NOMO-1 (cell line): ENCODE measurements around the gene MCM10.
"Not testable (repeated sequence)": the region's sequence is repeated elsewhere in the genome, so short reads cannot be mapped to it uniquely, and the experiment has no call there.

Source experiments
- DNase-seq, 2 experiments: peaks; one replicate each; lab custom pipeline; 2025; ENCODE audit not compliant: unreplicated experiment in 2 of 2; lab: John Stamatoyannopoulos, UW

MCM10 gene

DNA sequence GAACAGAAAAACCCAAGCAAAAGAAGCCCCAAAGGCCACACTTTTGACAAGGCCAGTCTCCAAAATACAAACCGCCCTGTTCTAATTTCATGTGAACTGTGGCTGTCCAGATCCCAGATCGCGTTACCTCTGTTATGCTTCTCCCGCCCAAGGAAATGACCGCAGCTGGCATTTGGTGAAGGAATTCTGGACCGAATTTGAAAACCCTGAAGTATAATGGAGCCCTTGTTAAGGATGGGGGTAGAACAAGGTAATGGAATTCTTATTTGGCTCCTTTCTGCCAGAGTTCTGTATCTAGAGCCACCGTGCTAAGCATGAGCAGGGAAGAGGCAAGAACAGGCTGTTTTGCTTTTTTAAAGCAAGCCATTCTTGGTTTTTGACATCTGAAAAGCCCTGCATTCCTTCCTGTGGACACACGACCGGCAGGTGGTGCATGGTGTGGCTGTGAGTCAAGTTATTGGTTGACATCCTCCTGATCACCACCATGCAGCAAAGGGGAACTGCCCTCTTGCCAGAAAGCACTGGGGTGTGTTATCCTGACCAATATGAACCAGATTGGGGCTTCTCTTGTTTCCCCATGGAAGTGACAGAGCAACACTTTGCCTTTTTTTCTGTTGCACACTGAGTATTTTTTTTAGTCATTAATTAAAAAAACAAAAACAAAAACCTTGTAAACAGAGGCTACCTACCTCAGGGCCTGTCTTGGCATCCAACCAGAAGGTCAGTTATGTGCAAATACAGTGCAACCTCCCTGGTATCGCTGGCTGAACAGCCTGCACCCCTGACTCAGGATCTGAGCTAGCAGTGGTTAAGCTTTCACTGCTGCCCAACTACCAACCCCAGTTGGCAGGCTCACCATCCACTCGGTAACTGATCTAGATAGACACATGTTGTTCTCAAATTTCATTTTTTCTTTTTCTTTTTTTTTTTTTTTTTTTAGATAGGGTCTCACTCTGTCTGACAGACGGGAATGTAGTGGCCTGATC lies 58.6 kb downstream of the MCM10 start:
- DNase-seq: no peak

DNA sequence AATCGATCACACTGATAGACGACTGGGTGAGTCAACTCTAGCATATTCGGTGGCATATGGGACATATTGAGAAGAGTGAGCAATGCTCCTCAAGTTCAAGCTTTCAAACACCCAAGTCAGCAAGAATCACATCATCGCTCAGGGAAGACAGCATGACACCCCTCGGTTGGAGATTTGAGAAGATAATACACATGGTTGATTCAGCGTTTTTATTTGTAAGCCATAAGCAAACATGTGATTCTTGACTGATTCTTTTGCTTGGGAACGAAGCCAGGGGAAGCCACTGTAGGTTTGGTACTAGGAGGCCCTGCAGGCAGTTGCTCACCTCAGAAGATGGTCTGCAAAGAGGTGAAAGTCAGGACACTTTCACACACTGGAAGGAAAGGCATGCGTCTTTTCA lies 60.2 kb downstream of the MCM10 start:
- DNase-seq: no peak

DNA sequence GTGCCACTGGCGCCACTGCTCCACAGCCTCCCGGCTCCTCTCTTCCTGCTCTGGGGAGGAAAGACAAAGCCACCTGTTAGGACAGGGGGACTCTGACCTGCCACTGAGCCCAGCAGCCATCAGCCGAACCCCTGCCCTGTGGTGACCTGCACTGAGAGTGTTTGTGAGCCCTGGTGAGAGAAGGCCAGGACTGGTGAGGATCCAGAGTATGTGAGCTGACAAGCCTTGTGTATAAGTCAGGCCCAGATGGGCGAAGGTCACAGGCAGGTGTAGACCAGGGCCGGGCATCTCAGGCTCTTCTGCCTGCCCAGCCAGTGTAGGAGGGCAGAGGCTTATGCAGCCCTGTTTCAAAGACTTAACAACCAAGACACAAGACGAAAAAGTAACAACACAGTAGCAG lies 60.8 kb downstream of the MCM10 start:
- DNase-seq: no peak

DNA sequence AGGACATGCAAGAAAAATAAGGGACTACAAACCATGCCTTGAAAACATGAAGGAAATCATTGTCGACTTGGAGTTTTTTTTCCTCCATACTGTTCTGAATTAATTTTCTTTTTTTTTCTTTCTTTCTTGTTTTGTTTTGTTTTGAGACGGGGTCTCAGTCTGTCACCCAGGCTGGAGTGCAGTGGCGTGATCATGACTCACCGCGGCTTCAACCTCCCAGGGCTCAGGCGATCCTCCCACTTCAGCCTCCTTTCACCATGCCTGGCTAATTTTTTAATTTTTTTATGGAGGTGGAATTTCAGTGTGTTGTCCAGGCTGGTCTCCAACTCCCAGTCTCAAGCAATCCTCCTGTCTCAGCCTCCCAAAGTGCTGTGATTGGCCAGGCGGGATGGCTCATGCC lies 61.2 kb downstream of the MCM10 start:
- no peak for DNase-seq

DNA sequence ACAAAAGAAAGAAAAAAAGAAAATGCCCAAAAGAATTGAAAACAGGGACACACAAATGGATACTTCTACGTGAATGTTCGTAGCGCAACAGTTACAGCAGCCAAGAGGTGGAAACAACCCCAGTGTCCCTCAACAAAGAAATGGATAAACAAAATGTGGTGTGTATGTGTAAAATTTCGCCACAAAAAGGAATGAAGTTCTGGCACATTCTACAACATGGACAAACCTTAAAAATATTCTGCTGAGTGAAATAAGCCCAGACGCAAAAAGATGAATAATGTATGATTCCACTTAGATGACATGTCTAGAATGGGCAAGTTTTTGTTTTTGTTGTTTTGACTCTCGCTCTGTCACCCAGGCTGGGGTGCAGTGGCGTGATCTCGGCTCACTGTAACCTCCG lies 61.9 kb downstream of the MCM10 start:
- no peak for DNase-seq

DNA sequence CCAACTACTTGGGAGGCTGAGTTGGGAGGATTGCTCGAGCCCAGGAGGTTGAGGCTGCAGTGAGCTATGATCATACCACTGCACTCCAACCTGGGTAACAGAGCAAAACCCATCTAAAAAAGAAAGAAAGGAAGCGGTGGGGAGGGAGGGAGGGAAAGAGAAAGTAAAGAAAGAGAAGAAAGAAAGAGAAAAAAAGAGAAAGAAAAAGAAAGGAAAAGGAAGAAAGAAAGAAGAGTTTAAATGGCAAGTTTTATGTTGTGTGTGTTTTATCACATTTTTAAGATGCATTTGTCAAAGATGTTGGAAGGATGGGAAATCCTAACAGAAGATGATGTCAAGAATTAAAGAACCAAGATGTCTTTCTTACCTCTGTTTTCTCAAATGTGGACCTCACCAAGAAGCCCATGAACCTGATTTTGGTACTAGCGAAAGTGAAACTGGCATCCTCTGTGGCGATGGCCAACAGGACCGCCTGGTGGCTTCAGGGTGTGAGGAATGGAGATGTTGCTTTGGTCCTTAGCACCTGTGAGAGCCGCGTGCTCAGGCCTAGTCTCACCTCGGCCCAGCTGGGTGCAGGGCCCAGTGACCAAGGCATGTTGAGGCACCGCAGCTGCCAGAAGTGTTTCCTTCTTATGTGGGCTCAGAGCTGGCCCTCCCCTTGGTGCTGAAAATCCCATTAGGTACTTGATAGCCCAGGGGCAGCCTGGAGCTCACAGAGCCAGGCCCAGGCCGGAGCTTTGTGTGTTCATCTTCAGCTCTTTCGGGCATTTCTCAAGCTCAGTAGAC lies 63.0 kb downstream of the MCM10 start:
- DNase-seq: no peak

DNA sequence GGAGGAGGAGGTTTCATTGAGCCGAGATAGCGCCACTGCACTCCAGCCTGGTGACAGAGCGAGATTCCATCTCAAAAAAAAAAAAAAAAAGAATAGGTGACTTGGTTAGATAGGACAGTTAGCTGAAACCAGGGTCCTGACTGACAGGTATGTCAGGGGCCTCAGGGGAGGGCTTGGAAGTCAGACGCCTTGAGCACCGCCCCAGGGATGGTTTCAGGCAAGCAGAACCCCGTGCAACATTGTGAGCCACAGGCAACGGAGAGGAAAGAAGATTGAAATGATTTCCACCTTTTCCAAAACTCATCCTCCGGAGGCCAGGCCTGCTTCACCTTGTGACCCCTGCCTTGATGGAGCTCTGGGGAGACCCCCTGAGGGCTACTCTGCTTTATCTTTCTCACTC lies 64.2 kb downstream of the MCM10 start:
- no peak for DNase-seq

DNA sequence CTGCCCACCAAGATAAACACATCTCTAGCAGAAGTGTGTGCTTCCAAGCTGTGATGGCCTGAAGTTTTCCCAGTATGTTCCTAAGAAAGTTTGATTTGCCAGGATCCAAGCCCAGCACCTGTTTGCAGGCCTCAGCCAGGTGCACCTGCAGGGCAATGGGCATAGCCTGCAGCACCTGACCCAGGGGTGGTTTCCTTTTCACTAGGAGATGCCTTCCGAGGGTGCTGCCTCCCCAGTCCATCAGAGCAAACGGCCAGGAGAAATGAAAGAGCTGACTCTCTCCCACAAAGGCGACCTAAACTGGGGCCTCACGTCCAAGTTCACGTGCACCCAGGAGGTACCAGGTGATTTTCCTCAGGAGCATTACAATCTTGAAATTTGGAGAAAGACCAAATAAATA lies 65.7 kb downstream of the MCM10 start:
- DNase-seq: no peak

DNA sequence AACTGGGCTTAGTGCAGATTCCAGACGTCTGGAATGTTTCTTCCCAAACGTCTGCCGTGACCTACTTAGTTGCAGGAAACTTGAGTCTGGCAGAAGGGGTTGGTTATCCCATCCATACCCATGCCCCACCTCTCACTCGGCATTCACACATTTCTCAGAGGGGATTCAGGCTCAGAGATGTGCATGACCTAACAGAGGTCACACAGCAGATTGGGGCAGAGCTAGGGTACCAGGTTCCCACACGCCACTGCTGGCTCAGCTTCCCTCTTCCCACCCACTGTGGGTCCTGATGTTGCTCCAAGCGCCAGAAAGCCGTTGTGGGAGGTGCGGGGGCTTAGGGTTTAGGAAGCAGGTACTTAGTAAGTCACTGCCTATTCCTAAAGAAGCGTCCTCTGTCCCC lies 69.8 kb downstream of the MCM10 start:
- no peak for DNase-seq

DNA sequence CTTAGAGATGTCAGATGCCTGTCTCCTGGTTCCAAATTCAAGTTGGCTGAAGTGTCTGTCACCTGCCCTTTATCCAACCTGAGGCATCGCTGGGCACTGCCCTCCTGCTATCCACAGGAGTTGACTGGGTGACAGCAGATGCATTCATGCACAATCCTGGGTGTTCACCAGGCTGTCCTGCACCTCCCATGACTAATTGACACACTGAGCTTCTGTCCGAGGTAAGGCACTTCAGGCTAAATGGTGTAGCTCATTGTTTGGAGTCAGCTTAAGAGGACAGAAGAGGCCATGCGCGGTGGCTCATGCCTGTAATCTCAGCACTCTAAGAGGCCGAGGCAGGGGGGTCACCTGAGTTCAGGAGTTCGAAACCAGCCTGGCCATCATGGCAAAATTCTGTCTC lies 70.5 kb downstream of the MCM10 start:
- no peak for DNase-seq

DNA sequence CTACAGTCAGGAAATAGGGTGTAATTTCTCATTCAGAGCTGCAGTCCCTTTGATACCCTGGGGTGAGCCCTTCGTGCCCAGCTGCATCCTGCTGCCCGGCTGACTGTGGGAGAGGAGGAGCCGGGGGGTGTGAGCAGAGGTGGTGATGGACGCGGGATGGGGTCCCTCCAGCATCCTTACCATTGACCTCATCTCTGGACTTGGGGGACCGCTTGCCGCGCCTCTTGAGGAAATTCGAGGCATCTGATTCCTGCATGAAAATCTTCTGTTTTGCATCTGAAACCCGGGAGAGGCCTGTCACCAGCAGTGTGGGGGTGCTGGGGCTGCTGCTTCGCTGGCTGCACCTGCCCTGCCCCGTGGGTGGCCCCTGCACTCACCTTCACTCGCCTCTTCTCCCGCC lies 72.0 kb downstream of the MCM10 start:
- no peak for DNase-seq

DNA sequence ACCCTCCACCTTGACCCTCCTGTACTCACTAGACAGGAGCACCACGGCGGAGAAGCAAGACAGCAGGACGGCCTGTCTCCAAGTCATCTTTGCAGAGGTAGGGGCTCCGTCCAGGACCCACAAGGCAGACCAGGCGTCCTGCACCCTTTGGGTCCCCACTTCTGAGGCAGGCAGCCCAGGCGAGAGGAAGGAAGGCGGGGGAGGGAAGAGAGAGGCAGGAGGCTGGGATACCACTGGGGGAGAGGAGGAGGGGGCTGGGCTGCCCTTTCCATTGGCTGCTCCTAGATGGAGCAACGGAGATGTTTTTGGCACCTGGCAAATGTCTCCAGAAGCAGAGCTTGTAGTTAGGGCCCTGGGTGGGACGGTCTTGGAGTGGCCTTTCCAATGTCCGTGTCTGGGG lies 72.8 kb downstream of the MCM10 start, which contains the start of gene UCMA:
Gene UCMA (minus strand): TSS at position 203 of the 400 bp plus-strand sequence. CDS start 116 bp downstream, at position 87.
- no peak for DNase-seq

DNA sequence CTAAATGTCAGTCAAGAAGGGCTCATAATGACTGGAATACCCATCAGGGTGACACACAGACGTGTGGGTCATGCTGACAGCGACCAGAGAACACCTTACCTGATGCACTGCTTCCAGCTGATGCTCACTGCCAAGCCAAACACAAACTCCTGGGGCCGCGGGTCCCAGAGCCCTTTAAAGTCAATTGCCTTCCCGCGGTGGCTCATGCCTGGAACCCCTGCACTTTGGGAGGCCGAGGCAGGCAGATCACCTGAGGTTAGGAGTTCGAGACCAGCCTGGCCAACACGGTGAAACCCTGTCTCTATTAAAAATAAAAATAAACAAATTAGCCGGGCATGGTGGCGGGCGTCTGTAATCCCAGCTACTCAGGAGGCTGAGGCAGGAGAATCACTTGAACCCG lies 73.4 kb downstream of the MCM10 start:
- not testable (repeated sequence) for DNase-seq

DNA sequence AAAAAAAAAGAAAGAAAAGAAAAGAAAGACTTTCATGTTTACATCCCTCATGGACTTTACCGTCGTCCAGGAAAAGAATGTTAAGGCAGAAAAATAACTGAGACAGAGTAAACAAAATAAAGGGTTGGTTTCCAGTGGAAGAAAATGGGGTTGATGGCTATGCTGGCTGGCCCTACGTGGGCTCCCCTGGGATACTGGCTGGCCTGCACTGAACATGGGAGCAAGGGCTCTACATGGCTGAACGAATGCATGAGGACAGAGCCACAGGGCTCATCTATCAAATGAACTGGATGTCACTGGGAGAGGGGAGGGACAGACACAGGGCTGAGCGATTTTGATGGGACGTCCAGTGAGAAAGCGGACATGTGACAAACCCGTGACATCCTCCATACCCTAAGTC lies 75.3 kb downstream of the MCM10 start:
- no peak for DNase-seq

DNA sequence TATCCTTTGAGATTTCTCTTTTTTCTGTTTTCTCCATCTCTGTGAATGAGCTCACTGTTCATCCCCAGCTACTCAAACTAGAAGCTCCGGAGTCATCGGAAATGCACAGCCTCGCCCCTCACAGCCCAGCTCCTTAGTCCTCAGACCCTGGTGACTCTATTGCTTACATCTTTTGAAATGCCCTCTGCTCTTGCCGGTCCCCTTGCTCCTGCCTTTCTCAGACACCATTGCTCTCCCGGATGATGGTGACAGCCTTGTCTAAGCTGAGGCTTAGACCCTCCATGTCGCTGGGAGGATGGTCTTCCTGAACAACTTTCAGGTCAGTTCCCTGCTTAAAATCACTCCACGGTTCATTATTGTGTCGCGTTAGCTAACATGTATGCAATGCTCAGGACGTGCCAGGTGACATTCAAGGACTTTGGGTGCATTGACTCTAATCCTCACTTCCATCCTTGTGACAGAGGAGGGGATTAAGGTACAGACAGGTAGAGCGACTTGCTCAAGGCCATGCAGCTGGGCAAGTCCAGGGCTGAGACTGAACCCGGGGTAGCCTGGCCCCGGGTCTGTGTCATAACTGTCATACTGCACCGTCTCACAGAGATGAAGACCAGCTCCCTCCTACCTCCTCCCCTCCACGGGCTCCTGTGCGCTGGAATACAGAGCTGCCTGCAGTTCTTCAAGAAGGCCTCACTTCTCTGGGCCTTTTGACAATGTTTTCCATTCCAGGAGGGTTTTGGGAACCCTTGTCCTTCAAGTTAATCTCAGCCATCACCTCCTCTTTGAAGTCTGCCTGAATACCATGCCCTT lies 77.1 kb downstream of the MCM10 start:
- DNase-seq: no peak

DNA sequence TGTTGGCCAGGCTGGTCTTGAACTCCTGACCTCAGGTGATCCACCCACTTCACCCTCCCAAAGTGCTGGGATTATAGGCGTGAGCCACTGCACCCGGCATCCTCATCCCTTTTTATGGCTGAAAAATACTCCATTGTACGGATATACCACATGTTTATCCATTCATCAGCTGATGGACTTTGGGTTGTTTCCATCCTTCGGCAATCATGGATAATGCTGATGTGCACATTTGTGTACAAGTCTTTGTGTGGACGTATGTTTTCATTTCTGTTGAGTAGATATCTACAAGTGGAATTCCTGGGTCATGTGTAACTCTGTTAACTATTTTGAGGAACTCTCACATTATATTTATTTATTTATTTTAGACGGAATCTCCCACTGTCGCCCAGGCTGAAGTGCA lies 78.6 kb downstream of the MCM10 start:
- DNase-seq: no peak

DNA sequence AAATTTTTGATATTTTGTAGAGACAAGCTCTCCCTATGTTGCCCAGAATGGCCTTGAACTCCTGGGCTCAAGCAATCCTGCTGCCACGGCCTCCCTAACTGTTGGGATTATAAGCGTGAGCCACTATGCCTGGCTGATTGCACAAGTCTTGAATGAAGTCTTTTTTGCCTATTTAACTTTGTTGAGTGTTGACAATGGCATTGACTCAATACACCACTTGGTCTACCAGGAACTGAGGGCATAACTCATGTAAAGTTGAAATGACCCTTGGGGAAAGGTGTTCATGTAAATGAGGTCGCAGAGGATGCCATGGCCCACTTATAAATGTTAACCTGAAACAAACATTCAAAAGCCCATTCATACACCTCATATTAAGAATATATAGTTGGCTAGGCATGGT lies 80.3 kb downstream of the MCM10 start:
- no peak for DNase-seq

DNA sequence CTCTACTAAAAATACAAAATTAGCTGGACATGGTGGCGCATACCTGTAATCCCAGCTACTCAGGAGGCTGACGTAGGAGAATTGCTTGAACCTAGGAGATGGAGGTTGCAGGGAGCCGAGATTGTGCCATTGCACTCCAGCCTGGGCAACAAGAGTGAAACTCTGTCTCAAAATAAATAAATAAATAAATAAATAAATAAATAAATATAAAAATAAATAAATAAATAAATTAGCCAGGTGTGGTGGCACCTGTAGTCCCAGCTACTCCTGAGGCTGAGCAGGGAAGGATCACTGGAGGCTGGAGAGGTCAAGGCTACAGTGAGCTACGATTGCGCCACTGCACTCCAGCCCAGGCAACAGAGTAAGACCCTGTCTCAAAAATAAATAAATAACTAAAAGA lies 80.9 kb downstream of the MCM10 start:
- not testable (repeated sequence) for DNase-seq

DNA sequence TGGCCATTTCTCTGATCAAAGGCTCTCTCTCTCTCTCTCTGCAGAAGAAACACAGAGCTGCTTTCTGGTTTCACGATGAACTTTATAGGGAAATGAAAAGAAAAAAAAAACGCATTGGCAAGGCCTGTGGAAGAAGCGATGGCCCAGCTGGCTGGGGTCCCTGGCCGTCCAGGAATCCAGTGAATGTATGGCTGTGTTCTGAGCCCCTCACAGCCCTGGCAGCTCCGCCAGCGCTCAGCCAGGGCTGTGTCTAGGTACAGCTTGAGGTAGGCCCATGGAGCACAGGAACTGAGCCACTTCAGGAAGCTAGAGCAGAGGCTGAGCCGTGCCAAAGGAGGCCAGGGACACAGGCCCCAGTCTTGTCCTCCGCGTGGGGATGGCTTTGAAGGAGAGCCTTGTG lies 85.9 kb downstream of the MCM10 start:
- no peak for DNase-seq

DNA sequence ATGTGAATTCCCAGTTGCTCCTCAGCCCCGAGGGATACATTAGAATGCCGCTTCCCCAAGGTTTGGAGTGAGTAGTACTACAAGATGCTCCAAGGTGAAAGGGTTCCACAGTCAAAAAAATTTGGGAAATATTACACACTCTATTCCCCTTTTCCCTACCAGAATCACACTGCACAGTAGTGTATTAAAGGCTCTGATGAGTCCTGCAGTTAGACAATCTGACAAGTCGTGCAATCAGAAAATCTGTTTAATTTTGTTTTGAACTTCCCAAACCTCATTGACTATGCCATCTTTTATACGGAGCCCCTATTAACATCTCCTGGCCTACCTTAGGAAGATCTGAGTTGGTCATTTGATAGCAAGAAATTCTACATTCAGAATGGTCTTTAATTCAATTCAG lies 86.4 kb downstream of the MCM10 start:
- DNase-seq: no peak

DNA sequence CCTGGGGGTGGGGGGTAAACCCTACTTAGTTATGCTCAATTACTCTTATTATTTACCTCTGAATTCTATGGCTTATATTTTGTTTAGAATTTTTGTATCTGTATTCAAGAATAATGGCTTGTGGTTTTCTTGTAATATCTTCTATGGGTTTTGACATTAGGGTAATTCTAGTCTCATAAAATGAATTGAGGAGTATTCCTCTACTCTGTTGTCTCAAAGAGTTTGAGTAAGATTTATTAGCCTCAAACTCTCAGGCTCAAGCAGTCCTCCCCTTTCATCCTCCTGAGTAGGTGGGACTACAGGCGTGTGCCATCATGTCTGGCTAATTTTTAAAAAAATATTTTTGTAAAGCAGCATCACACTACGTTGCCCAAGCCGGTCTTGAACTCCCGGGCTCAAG lies 92.4 kb downstream of the MCM10 start:
- DNase-seq: no peak
